OCI-LY1 (cell line): ENCODE results near the gene HMGB3.

Experiments
- EZH2 ChIP-seq: fragments of 200-600 bp; sonication (generic), shearing (Covaris generic); IDR thresholded peaks from 2 replicates; pipeline ENCODE4 v1.8.0; 2017; ENCODE audit warnings: borderline replicate concordance, mixed run types, mild to moderate bottlenecking, antibody characterized with exemption, low read length, moderate library complexity, mixed read lengths
- TF ChIP-seq, protein P1 (sequence below): fragments of 200-600 bp; sonication (generic), shearing (Covaris generic); IDR thresholded peaks from 2 replicates; pipeline ENCODE4 v1.5.1; 2017; ENCODE audit warnings: mild to moderate bottlenecking, antibody characterized with exemption, low read length, moderate library complexity, mixed read lengths

GRCh38 chrX:150940844-150941495 is 42.2 kb upstream of the HMGB3 start:
- TF ChIP-seq, protein P1, sequence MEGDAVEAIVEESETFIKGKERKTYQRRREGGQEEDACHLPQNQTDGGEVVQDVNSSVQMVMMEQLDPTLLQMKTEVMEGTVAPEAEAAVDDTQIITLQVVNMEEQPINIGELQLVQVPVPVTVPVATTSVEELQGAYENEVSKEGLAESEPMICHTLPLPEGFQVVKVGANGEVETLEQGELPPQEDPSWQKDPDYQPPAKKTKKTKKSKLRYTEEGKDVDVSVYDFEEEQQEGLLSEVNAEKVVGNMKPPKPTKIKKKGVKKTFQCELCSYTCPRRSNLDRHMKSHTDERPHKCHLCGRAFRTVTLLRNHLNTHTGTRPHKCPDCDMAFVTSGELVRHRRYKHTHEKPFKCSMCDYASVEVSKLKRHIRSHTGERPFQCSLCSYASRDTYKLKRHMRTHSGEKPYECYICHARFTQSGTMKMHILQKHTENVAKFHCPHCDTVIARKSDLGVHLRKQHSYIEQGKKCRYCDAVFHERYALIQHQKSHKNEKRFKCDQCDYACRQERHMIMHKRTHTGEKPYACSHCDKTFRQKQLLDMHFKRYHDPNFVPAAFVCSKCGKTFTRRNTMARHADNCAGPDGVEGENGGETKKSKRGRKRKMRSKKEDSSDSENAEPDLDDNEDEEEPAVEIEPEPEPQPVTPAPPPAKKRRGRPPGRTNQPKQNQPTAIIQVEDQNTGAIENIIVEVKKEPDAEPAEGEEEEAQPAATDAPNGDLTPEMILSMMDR, result no peak
- TF ChIP-seq EZH2, result no peak
